OCI-LY7 (cell line): ENCODE data around the gene NAIP. TPM values are rescaled to one million over a fixed set of nuclear protein-coding genes. Genes with fewer than 3 reads are reported as not detected.
"Not testable (repeated sequence)": the region's sequence is repeated elsewhere in the genome, so short reads cannot be mapped to it uniquely, and the experiment has no call there.

Experiments used
- BruUV-seq: library from RNA; stranded (reverse); fragments of 400-500 nt; replicated peaks from 2 replicates; lab custom pipeline; 2021; lab: Mats Ljungman, UMichigan
- CTCF ChIA-PET: fragments of 300-600 bp; sonication (Branson Sonifier 250); formaldehyde crosslinking; loops from one replicate; lab custom pipeline; 2022; ENCODE audit warnings: antibody characterized with exemption; ENCODE audit not compliant: unreplicated experiment; lab: Charles Lee
- POLR2A ChIA-PET: fragments of 300-600 bp; sonication (Branson Sonifier 250); formaldehyde crosslinking; loops from one replicate; lab custom pipeline; 2022; ENCODE audit warnings: antibody characterized with exemption; lab: Charles Lee
- DNase-seq: peaks from one replicate; pipeline ENCODE4 v3.0.0-alpha.2; 2015; ENCODE audit warnings: low spot score
- H2AFZ ChIP-seq: fragments of 200-600 bp; sonication (generic), shearing (Covaris generic); 2 replicates; pipeline ENCODE4 v1.6.1; 2014; ENCODE audit warnings: mild to moderate bottlenecking, antibody characterized with exemption, low read length, moderate library complexity
- H3K27ac ChIP-seq: fragments of 200-600 bp; sonication (generic); 2 replicates; pipeline ENCODE4 v1.5.1; 2014; ENCODE audit warnings: mixed run types, low read depth, mild to moderate bottlenecking, moderate library complexity, low read length, inconsistent platforms; ENCODE audit not compliant: poor library complexity, severe bottlenecking
- H3K36me3 ChIP-seq: fragments of 200-600 bp; sonication (generic); 2 replicates; pipeline ENCODE4 v1.6.1; 2014; ENCODE audit warnings: mild to moderate bottlenecking, antibody characterized with exemption, low read length, moderate library complexity, mixed read lengths; ENCODE audit not compliant: insufficient read depth
- H3K4me1 ChIP-seq: fragments of 200-600 bp; sonication (generic); 2 replicates; pipeline ENCODE4 v1.5.1; 2014; ENCODE audit warnings: mild to moderate bottlenecking, low read length; ENCODE audit not compliant: insufficient read depth, poor library complexity, severe bottlenecking
- H3K4me2 ChIP-seq: fragments of 200-600 bp; sonication (generic); 2 replicates; pipeline ENCODE4 v1.6.1; 2014; ENCODE audit warnings: mild to moderate bottlenecking, low read length
- H3K4me3 ChIP-seq: fragments of 200-600 bp; sonication (generic); 2 replicates; pipeline ENCODE4 v1.5.1; 2014; ENCODE audit warnings: mild to moderate bottlenecking, low read depth, low read length; ENCODE audit not compliant: poor library complexity, severe bottlenecking
- H3K79me2 ChIP-seq: fragments of 200-600 bp; sonication (generic); 2 replicates; pipeline ENCODE4 v1.6.1; 2016; ENCODE audit warnings: low read depth, mild to moderate bottlenecking, low read length, moderate library complexity, mixed read lengths; ENCODE audit not compliant: insufficient read depth
- H3K9me2 ChIP-seq: fragments of 200-600 bp; sonication (generic); 2 replicates; pipeline ENCODE4 v1.6.1; 2016; ENCODE audit warnings: mild to moderate bottlenecking, low read length, mixed read lengths; ENCODE audit not compliant: insufficient read depth
- H3K9me3 ChIP-seq: fragments of 200-600 bp; sonication (generic); 2 replicates; pipeline ENCODE4 v1.6.1; 2014; ENCODE audit warnings: mild to moderate bottlenecking, mixed run types, low read length, mixed read lengths
- H4K20me1 ChIP-seq: fragments of 200-600 bp; sonication (generic); 2 replicates; pipeline ENCODE4 v1.6.1; 2014; ENCODE audit warnings: mild to moderate bottlenecking, antibody characterized with exemption, low read length, moderate library complexity, mixed read lengths; ENCODE audit not compliant: insufficient read depth
- CTCF ChIP-seq: fragments of 200-600 bp; sonication (generic); conservative IDR thresholded peaks from 2 replicates; pipeline ENCODE4 v1.5.1; 2014; ENCODE audit warnings: mild to moderate bottlenecking, antibody characterized with exemption, low read length, moderate library complexity, mixed read lengths
- EZH2phosphoT487 ChIP-seq: fragments of 200-600 bp; sonication (generic); IDR thresholded peaks from 2 replicates; pipeline ENCODE4 v1.6.1; 2018; ENCODE audit warnings: low read depth, borderline replicate concordance, mild to moderate bottlenecking, mixed run types, antibody characterized with exemption, low read length, moderate library complexity, mixed read lengths
- intact Hi-C: fragments of 100-400 bp; cut with micrococcal nuclease; formaldehyde crosslinking; loops from one replicate; pipeline ENCODE4 v1.10.0; 2022; ENCODE audit not compliant: unreplicated experiment
- total RNA-seq, 2 experiments: library from RNA; depleted of rRNA in 1 of 2; stranded (reverse); fragments of >200 nt in 1 of 2; shearing (Covaris generic) in 1 of 2; gene quantifications; 2 replicates each; pipeline ENCODE4 v1.2.3, GENCODE V29; 2014 to 2022

The NAIP gene
- total RNA-seq, 2 experiments from 2014 or later, result 8.0 to 14.0 TPM

GRCh38 chr5:71014176-71014575, 11.0 kb downstream of the NAIP start:
- Histone ChIP-seq H3K36me3 (no peaks in the 10 kb centered on the region), H3K79me2 (no peaks in the 10 kb centered on the region), H3K4me3 (no peak overlapping the region), H3K4me2 (no peak overlapping the region), H3K9me2 (no peaks in the 10 kb centered on the region), H3K4me1 (no peaks in the 10 kb centered on the region), H2AFZ (no peak overlapping the region), H4K20me1 (no peaks in the 10 kb centered on the region), H3K9me3 (no peaks in the 10 kb centered on the region), H3K27ac (no peak overlapping the region)
- DNase-seq, result no peak
- POLR2A ChIA-PET, result no interaction called here
- intact Hi-C loops, result no loop called here
- BruUV-seq, result no TSS peak
- CTCF ChIA-PET, result no interaction called here
- no peak for TF ChIP-seq CTCF
- no peak for TF ChIP-seq EZH2phosphoT487

GRCh38 chr5:71013575-71013974, 11.6 kb downstream of the NAIP start:
- H3K9me3 ChIP-seq, result no peaks in the 10 kb centered on the region
- TF ChIP-seq CTCF (0 out of 2 replicates have a peak, but pooled peaks have one; percentile 20), EZH2phosphoT487 (no peak)
- H3K9me2 ChIP-seq, result no peaks in the 10 kb centered on the region
- H3K4me2 ChIP-seq, result no peak overlapping the region
- no peaks in the 10 kb centered on the region for H3K4me1 ChIP-seq
- ChIA-PET CTCF (no interaction called here), POLR2A (no interaction called here)
- H3K79me2 ChIP-seq, result no peaks in the 10 kb centered on the region
- no peak overlapping the region for H3K4me3 ChIP-seq
- H2AFZ ChIP-seq, result no peak overlapping the region
- DNase-seq, result peak; percentile 4
- no peaks in the 10 kb centered on the region for H3K36me3 ChIP-seq
- BruUV-seq, result no TSS peak
- intact Hi-C loops, result no loop called here
- no peak overlapping the region for H3K27ac ChIP-seq
- no peaks in the 10 kb centered on the region for H4K20me1 ChIP-seq

- Histone ChIP-seq H3K4me1 (no peaks in the 10 kb centered on the region), H3K4me2 (no peak overlapping the region), H3K9me2 (no peaks in the 10 kb centered on the region), H2AFZ (no peak overlapping the region), H3K36me3 (no peaks in the 10 kb centered on the region), H4K20me1 (no peaks in the 10 kb centered on the region), H3K9me3 (no peaks in the 10 kb centered on the region), H3K4me3 (no peak overlapping the region), H3K79me2 (no peaks in the 10 kb centered on the region), H3K27ac (no peak overlapping the region)
- TF ChIP-seq EZH2phosphoT487 (no peak), CTCF (no peak)
- POLR2A ChIA-PET, result no interaction called here
- BruUV-seq, result no TSS peak
- DNase-seq, result no peak
- CTCF ChIA-PET, result no interaction called here
- intact Hi-C loops, result no loop called here
Observed at GRCh38 chr5:71011194-71011792, 13.8 kb downstream of the NAIP start.

- DNase-seq, H3K27ac ChIP-seq, CTCF ChIA-PET, H3K9me3 ChIP-seq, H3K4me2 ChIP-seq, H3K9me2 ChIP-seq, H3K79me2 ChIP-seq, H4K20me1 ChIP-seq, POLR2A ChIA-PET, H2AFZ ChIP-seq, BruUV-seq, H3K4me3 ChIP-seq, H3K36me3 ChIP-seq, H3K4me1 ChIP-seq, intact Hi-C loops: not testable (repeated sequence)
Observed at GRCh38 chr5:71006983-71007382, 18.2 kb downstream of the NAIP start.
